ENCODE measurements around the gene SFTPB.

- no peak for TF ChIP-seq REST (IDR thresholded peaks at IDR 0.05; ENCODE audit: low read depth)
- no peak for TF ChIP-seq YY1 (IDR thresholded peaks at IDR 0.05; ENCODE audit: low read depth)
- TF ChIP-seq TCF12 (IDR thresholded peaks at IDR 0.05; ENCODE audit: low read depth) = no peak
- no peak for TF ChIP-seq CEBPB (IDR thresholded peaks at IDR 0.05)
- TF ChIP-seq EP300 (IDR thresholded peaks at IDR 0.05; ENCODE audit: borderline replicate concordance) = no peak
- TF ChIP-seq USF1 (IDR thresholded peaks at IDR 0.05) = no peak
- TF ChIP-seq MAX (IDR thresholded peaks at IDR 0.05) = no peak
- TF ChIP-seq CREB1 (IDR thresholded peaks at IDR 0.05; ENCODE audit: low read depth) = no peak
- no peak for TF ChIP-seq TAF1 (IDR thresholded peaks at IDR 0.05; ENCODE audit: low read depth)
- TF ChIP-seq NFIC (IDR thresholded peaks at IDR 0.05) = no peak
- no peak for TF ChIP-seq RAD21 (IDR thresholded peaks at IDR 0.05; ENCODE audit: low read depth)
These were observed 21.8 kb downstream of the SFTPB start for GRCh38 chr2:85646166-85646565.

All from Ishikawa (cell line).